ENCODE data around the gene BRMS1L. TPM values are rescaled to one million over a fixed set of nuclear protein-coding genes. Genes with fewer than 3 reads are reported as not detected.

BRMS1L gene
- total RNA-seq, 1 experiment from 2014 or later, result 4.8 TPM

- BruUV-seq (replicated peaks), result no TSS peak
- Histone ChIP-seq H3K4me2 (ENCODE audit: low read length) (no peak overlapping the region), H3K9me3 (ENCODE audit: low read length) (no peaks in the 10 kb centered on the region), H3K27ac (ENCODE audit: low read length) (no peak overlapping the region), H3F3A (ENCODE audit: low read length, unreplicated experiment) (no peaks in the 10 kb centered on the region), H3K9ac (ENCODE audit: low read length) (no peak overlapping the region), H3K36me3 (ENCODE audit: low read depth, low read length) (no peaks in the 10 kb centered on the region), H3K4me1 (ENCODE audit: insufficient read depth, low read length) (no peaks in the 10 kb centered on the region), H4K20me1 (ENCODE audit: low read length) (0 out of 2 replicates have a peak, but pooled peaks cover 3% of the 10 kb centered on the region), H3K79me2 (ENCODE audit: low read length) (peaks cover 50% of the 10 kb centered on the region), H3K4me3 (ENCODE audit: low read length) (no peak overlapping the region), H3K9me2 (replicated peaks; ENCODE audit: low read length) (no peaks in the 10 kb centered on the region), H3K27me3 (ENCODE audit: low read length) (no peaks in the 10 kb centered on the region), H2AFZ (ENCODE audit: low read length) (no peak overlapping the region)
- CTCF ChIA-PET, result no interaction called here
- POLR2A ChIA-PET (ENCODE audit: unreplicated experiment), result no interaction called here
- intact Hi-C loops (cut with micrococcal nuclease), result no loop called here
- DNase-seq (no peak), ATAC-seq (no peak)
- TF ChIP-seq, protein P1, sequence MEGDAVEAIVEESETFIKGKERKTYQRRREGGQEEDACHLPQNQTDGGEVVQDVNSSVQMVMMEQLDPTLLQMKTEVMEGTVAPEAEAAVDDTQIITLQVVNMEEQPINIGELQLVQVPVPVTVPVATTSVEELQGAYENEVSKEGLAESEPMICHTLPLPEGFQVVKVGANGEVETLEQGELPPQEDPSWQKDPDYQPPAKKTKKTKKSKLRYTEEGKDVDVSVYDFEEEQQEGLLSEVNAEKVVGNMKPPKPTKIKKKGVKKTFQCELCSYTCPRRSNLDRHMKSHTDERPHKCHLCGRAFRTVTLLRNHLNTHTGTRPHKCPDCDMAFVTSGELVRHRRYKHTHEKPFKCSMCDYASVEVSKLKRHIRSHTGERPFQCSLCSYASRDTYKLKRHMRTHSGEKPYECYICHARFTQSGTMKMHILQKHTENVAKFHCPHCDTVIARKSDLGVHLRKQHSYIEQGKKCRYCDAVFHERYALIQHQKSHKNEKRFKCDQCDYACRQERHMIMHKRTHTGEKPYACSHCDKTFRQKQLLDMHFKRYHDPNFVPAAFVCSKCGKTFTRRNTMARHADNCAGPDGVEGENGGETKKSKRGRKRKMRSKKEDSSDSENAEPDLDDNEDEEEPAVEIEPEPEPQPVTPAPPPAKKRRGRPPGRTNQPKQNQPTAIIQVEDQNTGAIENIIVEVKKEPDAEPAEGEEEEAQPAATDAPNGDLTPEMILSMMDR (conservative IDR thresholded peaks at IDR 0.05; ENCODE audit: low read depth, low read length), result no peak
- TF ChIP-seq EZH2phosphoT487 (IDR thresholded peaks at IDR 0.05; ENCODE audit: borderline replicate concordance, low read length) (no peak), EZH2 (IDR thresholded peaks at IDR 0.05; ENCODE audit: low read length, unreplicated experiment) (no peak)
These were observed 46.8 kb upstream of the BRMS1L start for GRCh38 chr14:35779368-35779767.

DNA sequence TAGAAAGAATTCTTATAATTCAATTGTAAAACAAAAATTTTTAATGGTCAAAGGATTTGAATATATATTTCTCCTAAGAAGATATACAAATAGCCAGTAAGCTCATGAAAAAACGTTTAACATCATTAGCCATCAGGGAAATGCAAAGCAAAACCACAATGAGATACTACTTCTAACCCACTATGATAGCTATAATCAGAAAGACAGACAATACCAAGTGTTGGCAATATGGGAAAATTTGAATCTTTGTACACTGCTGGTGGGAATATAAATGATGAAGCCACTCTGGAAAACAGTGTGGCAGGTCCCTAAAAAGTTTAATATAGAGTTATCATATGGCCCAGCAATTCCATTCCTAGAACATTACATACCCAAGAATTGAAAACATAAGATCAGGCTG is 42.4 kb upstream of the BRMS1L start:
- peaks cover 46% of the 10 kb centered on the region for H3K79me2 ChIP-seq (ENCODE audit: low read length)

DNA sequence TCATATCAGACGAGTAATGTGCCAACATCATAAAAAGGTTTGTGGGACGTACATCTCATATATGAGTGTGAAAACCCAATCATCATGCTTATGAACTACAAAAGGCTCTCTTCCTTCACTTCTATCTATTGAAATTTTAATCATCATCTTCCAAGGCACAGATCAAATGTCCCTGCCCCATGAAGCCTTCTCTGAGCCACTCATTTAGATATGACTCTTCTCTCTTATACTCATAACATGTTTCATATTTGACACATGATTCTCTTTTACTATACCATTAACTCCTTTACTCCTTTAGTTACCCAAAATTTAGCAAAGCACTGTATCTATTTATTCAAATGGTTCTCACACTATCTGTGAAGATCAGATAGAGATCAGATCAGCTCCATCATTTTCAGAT is 39.3 kb upstream of the BRMS1L start:
- H3K4me3 ChIP-seq (ENCODE audit: low read length), result no peak overlapping the region
- DNase-seq, result no peak
- H3K9me3 ChIP-seq (ENCODE audit: low read length), result no peaks in the 10 kb centered on the region
- POLR2A ChIA-PET (ENCODE audit: unreplicated experiment), result no interaction called here
- no peaks in the 10 kb centered on the region for H4K20me1 ChIP-seq (ENCODE audit: low read length)
- no TSS peak for BruUV-seq (replicated peaks)
- H3K27ac ChIP-seq (ENCODE audit: low read length), result no peak overlapping the region
- no peak overlapping the region for H2AFZ ChIP-seq (ENCODE audit: low read length)
- intact Hi-C loops (cut with micrococcal nuclease), result no loop called here
- ATAC-seq, result no peak
- H3K79me2 ChIP-seq (ENCODE audit: low read length), result peaks cover 26% of the 10 kb centered on the region
- no peaks in the 10 kb centered on the region for H3K9me2 ChIP-seq (replicated peaks; ENCODE audit: low read length)
- TF ChIP-seq, protein P1 (conservative IDR thresholded peaks at IDR 0.05; ENCODE audit: low read depth, low read length), result no peak
- no peak for TF ChIP-seq EZH2 (IDR thresholded peaks at IDR 0.05; ENCODE audit: low read length, unreplicated experiment)
- TF ChIP-seq EZH2phosphoT487 (IDR thresholded peaks at IDR 0.05; ENCODE audit: borderline replicate concordance, low read length), result no peak
- no peaks in the 10 kb centered on the region for H3K27me3 ChIP-seq (ENCODE audit: low read length)
- H3K36me3 ChIP-seq (ENCODE audit: low read depth, low read length), result no peaks in the 10 kb centered on the region
- H3K4me1 ChIP-seq (ENCODE audit: insufficient read depth, low read length), result no peaks in the 10 kb centered on the region
- H3F3A ChIP-seq (ENCODE audit: low read length, unreplicated experiment), result no peaks in the 10 kb centered on the region
- CTCF ChIA-PET, result no interaction called here
- H3K9ac ChIP-seq (ENCODE audit: low read length), result no peak overlapping the region
- no peak overlapping the region for H3K4me2 ChIP-seq (ENCODE audit: low read length)

More for the DNA sequence above, 42.4 kb upstream of the BRMS1L start:
- CTCF ChIA-PET, result no interaction called here
- no peak overlapping the region for H3K9ac ChIP-seq (ENCODE audit: low read length)
- POLR2A ChIA-PET (ENCODE audit: unreplicated experiment), result no interaction called here
- H3K4me1 ChIP-seq (ENCODE audit: insufficient read depth, low read length), result no peaks in the 10 kb centered on the region
- H3K27me3 ChIP-seq (ENCODE audit: low read length), result no peaks in the 10 kb centered on the region
- no peaks in the 10 kb centered on the region for H3K9me3 ChIP-seq (ENCODE audit: low read length)
- no peak overlapping the region for H3K27ac ChIP-seq (ENCODE audit: low read length)
- no peaks in the 10 kb centered on the region for H3F3A ChIP-seq (ENCODE audit: low read length, unreplicated experiment)
- H3K9me2 ChIP-seq (replicated peaks; ENCODE audit: low read length), result no peaks in the 10 kb centered on the region
- ATAC-seq (no peak), DNase-seq (no peak)
- 0 out of 2 replicates have a peak, but pooled peaks cover under 1% of the 10 kb centered on the region for H4K20me1 ChIP-seq (ENCODE audit: low read length)
- H3K4me2 ChIP-seq (ENCODE audit: low read length), result no peak overlapping the region
- BruUV-seq (replicated peaks), result no TSS peak
- no peak overlapping the region for H3K4me3 ChIP-seq (ENCODE audit: low read length)
- no peak overlapping the region for H2AFZ ChIP-seq (ENCODE audit: low read length)
- TF ChIP-seq, protein P1 (conservative IDR thresholded peaks at IDR 0.05; ENCODE audit: low read depth, low read length), result no peak
- TF ChIP-seq EZH2phosphoT487 (IDR thresholded peaks at IDR 0.05; ENCODE audit: borderline replicate concordance, low read length) (no peak), EZH2 (IDR thresholded peaks at IDR 0.05; ENCODE audit: low read length, unreplicated experiment) (no peak)
- no peaks in the 10 kb centered on the region for H3K36me3 ChIP-seq (ENCODE audit: low read depth, low read length)
- intact Hi-C loops (cut with micrococcal nuclease), result no loop called here

All from PC-3 (cell line).